ENCODE data around the gene SERPING1.
"Not testable (repeated sequence)": the region's sequence is repeated elsewhere in the genome, so short reads cannot be mapped to it uniquely, and the experiment has no call there.

SERPING1 gene

GRCh38 chr11:57638005-57638781 is 40.7 kb downstream of the SERPING1 start:
- DNase-seq (ENCODE audit: low spot score), result peak; percentile 100

- DNase-seq (ENCODE audit: low spot score), result peak; percentile 55
Measured at GRCh38 chr11:57638811-57639320, 41.4 kb downstream of the SERPING1 start.

GRCh38 chr11:57639321-57640067 is 42.0 kb downstream of the SERPING1 start:
- peak; percentile 99 for DNase-seq (ENCODE audit: low spot score)

- peak; percentile 40 for DNase-seq (ENCODE audit: low spot score)
Measured at GRCh38 chr11:57640068-57640800, 42.7 kb downstream of the SERPING1 start.

GRCh38 chr11:57641011-57641807 is 43.7 kb downstream of the SERPING1 start:
- peak; percentile 99 for DNase-seq (ENCODE audit: low spot score)

GRCh38 chr11:57643802-57644201 is 46.3 kb downstream of the SERPING1 start:
- peak; percentile 77 for DNase-seq (ENCODE audit: low spot score)

GRCh38 chr11:57644748-57645688 is 47.5 kb downstream of the SERPING1 start:
- peak; percentile 100 for DNase-seq (ENCODE audit: low spot score)

GRCh38 chr11:57645689-57646085 is 48.2 kb downstream of the SERPING1 start:
- DNase-seq (ENCODE audit: low spot score), result no peak

- DNase-seq (ENCODE audit: low spot score), result no peak
Measured at GRCh38 chr11:57646194-57646798, 48.8 kb downstream of the SERPING1 start.

GRCh38 chr11:57646799-57647303 is 49.4 kb downstream of the SERPING1 start:
- DNase-seq (ENCODE audit: low spot score), result peak; percentile 19

GRCh38 chr11:57647372-57647771 is 49.9 kb downstream of the SERPING1 start:
- no peak for DNase-seq (ENCODE audit: low spot score)

GRCh38 chr11:57647960-57648800 is 50.7 kb downstream of the SERPING1 start:
- no peak for DNase-seq (ENCODE audit: low spot score)

GRCh38 chr11:57648801-57649735 is 51.6 kb downstream of the SERPING1 start:
- DNase-seq (ENCODE audit: low spot score), result no peak

GRCh38 chr11:57649826-57650738 is 52.6 kb downstream of the SERPING1 start, which contains the start of gene YPEL4:
Gene YPEL4, minus strand, starts transcription at chr11:57649912. Its CDS starts 2,805 bp downstream, at chr11:57647107.
- no peak for DNase-seq (ENCODE audit: low spot score)

GRCh38 chr11:57650739-57651090 is 53.2 kb downstream of the SERPING1 start:
- DNase-seq (ENCODE audit: low spot score), result no peak

- no peak for DNase-seq (ENCODE audit: low spot score)
Measured at GRCh38 chr11:57651408-57651807, 53.9 kb downstream of the SERPING1 start.

GRCh38 chr11:57652230-57652629 is 54.7 kb downstream of the SERPING1 start:
- not testable (repeated sequence) for DNase-seq (ENCODE audit: low spot score)

All from HuH-7 (cell line).